IMR-90 (cell line): ENCODE measurements around the gene URB2. TPM values are rescaled to one million over a fixed set of nuclear protein-coding genes. Genes with fewer than 3 reads are reported as not detected.

Experiments used
- ATAC-seq: fragments of 200-7000 bp; cut with Tn5 transposase; 2 replicates; pipeline ENCODE4 v1.9.1; 2020; ENCODE audit warnings: low read depth, mild to moderate bottlenecking, moderate library complexity
- BruUV-seq: library from RNA; stranded (reverse); fragments of 400-500 nt; replicated peaks from 2 replicates; lab custom pipeline; 2021; lab: Mats Ljungman, UMichigan
- CTCF ChIA-PET: fragments of 300-600 bp; formaldehyde crosslinking; extraction: SDS; loops from one replicate; lab custom pipeline; 2021; ENCODE audit warnings: antibody characterized with exemption; lab: Yijun Ruan, JAX
- POLR2A ChIA-PET: fragments of 300-600 bp; sonication (Branson Sonifier 250); formaldehyde crosslinking; loops from one replicate; lab custom pipeline; 2022; ENCODE audit warnings: antibody characterized with exemption; ENCODE audit not compliant: unreplicated experiment; lab: Charles Lee
- DNase-seq: peaks from one replicate; pipeline ENCODE4 v3.0.0; 2013
- H2AFZ ChIP-seq: replicated peaks from 2 replicates; pipeline ENCODE3; 2013; ENCODE audit warnings: low read length, mild to moderate bottlenecking; ENCODE audit not compliant: poor library complexity
- H2AK5ac ChIP-seq: 2 replicates; pipeline ENCODE4 v1.6.1; 2013; ENCODE audit warnings: low read depth, low read length, inconsistent platforms
- H2AK9ac ChIP-seq: replicated peaks from 2 replicates; pipeline ENCODE3; 2013; ENCODE audit warnings: mild to moderate bottlenecking, low read depth, low read length, moderate library complexity; ENCODE audit not compliant: poor library complexity
- H2BK120ac ChIP-seq: 2 replicates; pipeline ENCODE4 v1.6.1; 2013; ENCODE audit warnings: low read depth, low read length, inconsistent platforms
- H2BK15ac ChIP-seq: 3 replicates; pipeline ENCODE4 v1.6.1; 2013; ENCODE audit warnings: low read depth, low read length, inconsistent platforms
- H2BK20ac ChIP-seq: 2 replicates; pipeline ENCODE4 v1.6.1; 2013; ENCODE audit warnings: low read depth, mild to moderate bottlenecking, inconsistent platforms, low read length, moderate library complexity
- H2BK5ac ChIP-seq: 2 replicates; pipeline ENCODE4 v1.6.1; 2013; ENCODE audit warnings: mild to moderate bottlenecking, low read depth, low read length, inconsistent platforms; ENCODE audit not compliant: poor library complexity, severe bottlenecking
- H3K14ac ChIP-seq: replicated peaks from 2 replicates; pipeline ENCODE4 v1.6.1; 2013; ENCODE audit warnings: low read depth, low read length, inconsistent platforms
- H3K18ac ChIP-seq: 2 replicates; pipeline ENCODE4 v1.6.1; 2013; ENCODE audit warnings: low read depth, low read length, control low read depth
- H3K23ac ChIP-seq: 2 replicates; pipeline ENCODE4 v1.6.1; 2013; ENCODE audit warnings: low read depth, low read length, inconsistent platforms
- H3K27ac ChIP-seq: 2 replicates; pipeline ENCODE4 v1.5.1; 2013; ENCODE audit warnings: mild to moderate bottlenecking, control low read depth, low read length; ENCODE audit not compliant: insufficient read depth
- H3K27me3 ChIP-seq: 2 replicates; pipeline ENCODE4 v1.6.1; 2013; ENCODE audit warnings: low read length; ENCODE audit not compliant: control insufficient read depth, insufficient read depth
- H3K36me3 ChIP-seq: 2 replicates; pipeline ENCODE4 v1.6.1; 2013; ENCODE audit warnings: low read length, mixed read lengths; ENCODE audit not compliant: control insufficient read depth, insufficient read depth
- H3K4ac ChIP-seq: 2 replicates; pipeline ENCODE4 v1.6.1; 2013; ENCODE audit warnings: low read depth, low read length, inconsistent platforms
- H3K4me1 ChIP-seq: 2 replicates; pipeline ENCODE4 v1.6.1; 2013; ENCODE audit warnings: low read length, mixed read lengths; ENCODE audit not compliant: control insufficient read depth, insufficient read depth
- H3K4me2 ChIP-seq: 2 replicates; pipeline ENCODE4 v1.6.1; 2013; ENCODE audit warnings: low read depth, mild to moderate bottlenecking, control low read depth, low read length, moderate library complexity
- H3K4me3 ChIP-seq: 2 replicates; pipeline ENCODE4 v1.5.1; 2013; ENCODE audit warnings: low read depth, mild to moderate bottlenecking, control low read depth, low read length, moderate library complexity; ENCODE audit not compliant: insufficient read depth
- H3K56ac ChIP-seq: 2 replicates; pipeline ENCODE4 v1.6.1; 2013; ENCODE audit warnings: low read length, inconsistent platforms; ENCODE audit not compliant: insufficient read depth; ENCODE audit errors: extremely low read depth
- H3K79me1 ChIP-seq, 2 experiments: 2 replicates each; pipeline ENCODE4 v1.6.1; 2013; ENCODE audit warnings: low read length in 2 of 2, inconsistent platforms in 1 of 2, low read depth in 1 of 2
- H3K9ac ChIP-seq: 2 replicates; pipeline ENCODE4 v1.6.1; 2013; ENCODE audit warnings: low read depth, low read length, control low read depth
- H3K9me1 ChIP-seq: 2 replicates; pipeline ENCODE4 v1.6.1; 2013; ENCODE audit warnings: low read length, inconsistent platforms; ENCODE audit not compliant: insufficient read depth
- H3K9me3 ChIP-seq: 2 replicates; pipeline ENCODE4 v1.6.1; 2013; ENCODE audit warnings: low read length; ENCODE audit not compliant: control insufficient read depth, insufficient read depth
- H4K20me1 ChIP-seq: 2 replicates; pipeline ENCODE4 v1.6.1; 2013; ENCODE audit warnings: low read length, inconsistent platforms; ENCODE audit not compliant: insufficient read depth
- H4K5ac ChIP-seq: 2 replicates; pipeline ENCODE4 v1.6.1; 2013; ENCODE audit warnings: mild to moderate bottlenecking, low read depth, low read length, control low read depth
- H4K8ac ChIP-seq, 2 experiments: 2 replicates each; pipeline ENCODE4 v1.6.1; 2013; ENCODE audit warnings: low read depth in 2 of 2, low read length in 2 of 2, control low read depth in 1 of 2, inconsistent platforms in 1 of 2
- H4K91ac ChIP-seq: 2 replicates; pipeline ENCODE4 v1.6.1; 2013; ENCODE audit warnings: low read depth, low read length, inconsistent platforms; ENCODE audit not compliant: insufficient read depth
- BHLHE40 ChIP-seq: fragments of 150-350 bp; IDR thresholded peaks from 2 replicates; pipeline ENCODE4 v1.6.1; 2016; ENCODE audit warnings: mild to moderate bottlenecking, low read depth, low read length
- CEBPB ChIP-seq: IDR thresholded peaks from 2 replicates; pipeline ENCODE4 v1.6.1; 2012; ENCODE audit warnings: low read depth, low read length, improper control_type of control experiment
- FOS ChIP-seq: fragments of 150-350 bp; IDR thresholded peaks from 2 replicates; pipeline ENCODE4 v1.6.1; 2016; ENCODE audit warnings: low read depth, low read length
- MAZ ChIP-seq: IDR thresholded peaks from 2 replicates; pipeline ENCODE4 v1.6.1; 2012; ENCODE audit warnings: low read depth, mild to moderate bottlenecking, low read length, improper control_type of control experiment, moderate library complexity, borderline replicate concordance
- NFE2L2 ChIP-seq: fragments of 150-350 bp; IDR thresholded peaks from 2 replicates; pipeline ENCODE4 v1.6.1; 2016; ENCODE audit warnings: low read depth, mild to moderate bottlenecking, low read length
- POLR2A ChIP-seq: IDR thresholded peaks from 2 replicates; pipeline ENCODE4 v1.6.1; 2012; ENCODE audit warnings: mild to moderate bottlenecking, low read depth, low read length
- RCOR1 ChIP-seq: IDR thresholded peaks from 2 replicates; pipeline ENCODE4 v1.6.1; 2012; ENCODE audit warnings: mild to moderate bottlenecking, low read length, improper control_type of control experiment; ENCODE audit not compliant: insufficient replicate concordance
- SMC3 ChIP-seq: fragments of 150-350 bp; IDR thresholded peaks from 2 replicates; pipeline ENCODE4 v1.6.1; 2016; ENCODE audit warnings: low read depth, mild to moderate bottlenecking, antibody characterized with exemption, low read length, moderate library complexity
- WGBS, 2 experiments: methylation state at CpG; one replicate each; pipeline versions ENCODE4 v1.1.5 to v1.1.7; 2013; ENCODE audit warnings: missing lambda C conversion rate in 2 of 2; ENCODE audit not compliant: insufficient read length in 1 of 2; ENCODE audit errors: extremely low coverage in 2 of 2; 5-methylcytosine and 5-hydroxymethylcytosine counted together
- dilution Hi-C: fragments of 300-500 bp; cut with HindIII; formaldehyde crosslinking; loops from one replicate; pipeline ENCODE4 v1.14.3; 2018; ENCODE audit warnings: low sequenced_read_pairs; ENCODE audit not compliant: unreplicated experiment
- in situ Hi-C: fragments of 300-500 bp; cut with MboI; formaldehyde crosslinking; loops from 3 replicates; pipeline ENCODE4 v1.14.3; 2019; ENCODE audit warnings: low sequenced_read_pairs, inconsistent platforms, mixed read lengths
- intact Hi-C: fragments of 100-400 bp; cut with micrococcal nuclease; formaldehyde crosslinking; loops from 2 replicates; pipeline ENCODE4 v1.10.0; 2022
- polyA plus RNA-seq, 3 experiments: library from polyadenylated mRNA; depleted of rRNA; stranded (reverse); fragments of >200 nt; gene quantifications; 2 replicates each; pipeline ENCODE4 v1.2.3, GENCODE V29; 2012; ENCODE audit warnings: low replicate concordance in 1 of 3
- total RNA-seq: library from RNA; depleted of rRNA; stranded (reverse); fragments of >200 nt; gene quantifications from 2 replicates; pipeline ENCODE4 v1.2.3, GENCODE V29; 2012

The URB2 gene
- total and polyA plus RNA-seq, 2 of the 4 experiments (the other 2 are of a cell fraction) = 5.9 to 15.4 TPM

DNA sequence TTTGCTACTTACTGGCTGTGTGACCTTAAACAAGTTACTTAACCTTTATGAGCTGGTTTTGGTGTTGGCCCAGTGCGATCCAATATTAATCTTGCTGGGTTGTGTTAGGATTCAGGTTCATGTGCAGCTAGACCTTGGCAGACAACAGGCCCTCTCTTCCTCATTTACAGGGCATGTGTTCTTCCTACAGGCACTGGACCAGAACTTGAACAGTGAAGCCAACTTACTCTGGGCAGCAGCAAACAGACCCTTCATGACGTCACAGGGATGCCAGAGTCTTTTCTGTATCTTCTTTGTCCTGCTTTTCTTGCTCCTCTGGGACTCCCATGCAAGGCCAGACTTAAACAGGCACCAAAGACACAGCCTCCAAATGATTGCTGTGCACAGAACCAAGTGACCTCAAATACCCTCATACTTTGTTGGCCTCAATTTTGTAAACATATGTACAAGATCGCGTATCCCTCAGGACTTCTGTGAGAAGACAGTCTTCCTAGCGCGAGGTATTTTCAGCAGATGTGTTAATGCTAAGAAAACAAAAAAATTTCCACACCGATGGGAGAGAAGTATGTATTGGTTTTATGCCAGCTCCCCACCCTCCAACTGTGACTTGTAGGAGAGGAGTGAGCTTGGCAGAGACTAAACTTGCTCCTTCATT lies 73.7 kb downstream of the URB2 start:
- in situ Hi-C loops (no loop called here), intact Hi-C loops (no loop called here), dilution Hi-C loops (no loop called here)
- no peak overlapping the region for H4K91ac ChIP-seq
- no peak overlapping the region for H4K8ac ChIP-seq
- no peak overlapping the region for H2BK120ac ChIP-seq
- no peak overlapping the region for H3K4me2 ChIP-seq
- peaks cover 6% of the 10 kb centered on the region; the same call in 1 of the 2 replicates for H3K4me1 ChIP-seq
- DNase-seq = no peak
- H3K56ac ChIP-seq = no peak overlapping the region
- POLR2A ChIA-PET = no interaction called here
- no peak overlapping the region for H3K27ac ChIP-seq
- no peaks in the 10 kb centered on the region for H3K36me3 ChIP-seq
- H3K18ac ChIP-seq = no peak overlapping the region
- CTCF ChIA-PET = interaction anchor here (1.6 kb wide), 1 partner anchor 10 kb away, joined by 3 read pairs; no protein-coding TSS in a partner anchor
- no peak overlapping the region for H3K4ac ChIP-seq
- H3K79me1 ChIP-seq = no peaks in the 10 kb centered on the region
- TF ChIP-seq POLR2A (no peak), NFE2L2 (no peak), BHLHE40 (no peak), FOS (no peak), SMC3 (no peak), RCOR1 (no peak), CEBPB (no peak), MAZ (no peak)
- H3K14ac ChIP-seq = no peak overlapping the region
- H2BK5ac ChIP-seq = no peak overlapping the region
- H4K5ac ChIP-seq = no peak overlapping the region; the same call in 1 of the 2 replicates
- H2BK20ac ChIP-seq = no peak overlapping the region
- no peaks in the 10 kb centered on the region for H3K27me3 ChIP-seq
- H3K23ac ChIP-seq = no peak overlapping the region
- no TSS peak for BruUV-seq
- no peaks in the 10 kb centered on the region for H3K9me1 ChIP-seq
- no CpG with 5 or more reads among the region's 7 CpGs for WGBS, 2 experiments
- no peak overlapping the region for H2AFZ ChIP-seq
- no peak overlapping the region for H2AK5ac ChIP-seq
- no peaks in the 10 kb centered on the region for H3K9me3 ChIP-seq
- H4K20me1 ChIP-seq = no peaks in the 10 kb centered on the region
- H2AK9ac ChIP-seq = no peak overlapping the region
- no peak overlapping the region for H3K9ac ChIP-seq
- H3K4me3 ChIP-seq = no peak overlapping the region
- peak; percentile 44; the same call in 1 of the 2 replicates for ATAC-seq
- H2BK15ac ChIP-seq = no peak overlapping the region
